ENCODE results near the gene NHS. TPM values are rescaled to one million over a fixed set of nuclear protein-coding genes. Genes with fewer than 3 reads are reported as not detected.

Gene NHS
- total RNA-seq, 1 donor from 2014 or later, result 14.9 TPM

DNA sequence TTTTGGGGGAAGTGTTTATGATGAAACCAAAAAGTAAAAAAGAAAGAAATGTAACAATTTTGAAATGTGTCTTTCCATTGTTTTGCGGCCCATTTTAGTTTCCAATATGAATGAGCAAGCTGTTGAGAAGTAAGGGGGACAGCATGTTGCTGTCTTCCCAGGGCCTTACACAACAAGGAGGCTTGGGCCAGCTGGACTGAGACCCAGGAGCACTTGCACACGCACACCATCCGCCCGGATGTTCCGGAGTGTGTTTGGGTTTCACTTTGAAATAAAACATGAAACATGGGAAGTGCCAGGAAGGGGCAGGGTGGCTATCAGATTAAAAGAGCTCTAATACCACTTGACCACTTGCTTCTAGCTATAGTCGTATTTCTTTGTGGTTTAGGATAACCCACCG is 144.4 kb downstream of the NHS start:
- peaks cover 2% of the 10 kb centered on the region for H3K36me3 Mint-ChIP-seq (ENCODE audit: low read depth)
- no peak overlapping the region for H3K27ac Mint-ChIP-seq (ENCODE audit: unreplicated experiment)
- no peak overlapping the region for H3K4me3 Mint-ChIP-seq (ENCODE audit: unreplicated experiment)
- TF ChIP-seq, protein P1, sequence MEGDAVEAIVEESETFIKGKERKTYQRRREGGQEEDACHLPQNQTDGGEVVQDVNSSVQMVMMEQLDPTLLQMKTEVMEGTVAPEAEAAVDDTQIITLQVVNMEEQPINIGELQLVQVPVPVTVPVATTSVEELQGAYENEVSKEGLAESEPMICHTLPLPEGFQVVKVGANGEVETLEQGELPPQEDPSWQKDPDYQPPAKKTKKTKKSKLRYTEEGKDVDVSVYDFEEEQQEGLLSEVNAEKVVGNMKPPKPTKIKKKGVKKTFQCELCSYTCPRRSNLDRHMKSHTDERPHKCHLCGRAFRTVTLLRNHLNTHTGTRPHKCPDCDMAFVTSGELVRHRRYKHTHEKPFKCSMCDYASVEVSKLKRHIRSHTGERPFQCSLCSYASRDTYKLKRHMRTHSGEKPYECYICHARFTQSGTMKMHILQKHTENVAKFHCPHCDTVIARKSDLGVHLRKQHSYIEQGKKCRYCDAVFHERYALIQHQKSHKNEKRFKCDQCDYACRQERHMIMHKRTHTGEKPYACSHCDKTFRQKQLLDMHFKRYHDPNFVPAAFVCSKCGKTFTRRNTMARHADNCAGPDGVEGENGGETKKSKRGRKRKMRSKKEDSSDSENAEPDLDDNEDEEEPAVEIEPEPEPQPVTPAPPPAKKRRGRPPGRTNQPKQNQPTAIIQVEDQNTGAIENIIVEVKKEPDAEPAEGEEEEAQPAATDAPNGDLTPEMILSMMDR (IDR thresholded peaks at IDR 0.05), result no peak
- H3K4me1 Mint-ChIP-seq (ENCODE audit: low read depth), result peaks cover 10% of the 10 kb centered on the region
- no peaks in the 10 kb centered on the region for H3K27me3 Mint-ChIP-seq (ENCODE audit: low read depth)
- no peak for DNase-seq (ENCODE audit: low spot score)
- peaks cover 4% of the 10 kb centered on the region for H3K9me3 Mint-ChIP-seq (ENCODE audit: low read depth)

DNA sequence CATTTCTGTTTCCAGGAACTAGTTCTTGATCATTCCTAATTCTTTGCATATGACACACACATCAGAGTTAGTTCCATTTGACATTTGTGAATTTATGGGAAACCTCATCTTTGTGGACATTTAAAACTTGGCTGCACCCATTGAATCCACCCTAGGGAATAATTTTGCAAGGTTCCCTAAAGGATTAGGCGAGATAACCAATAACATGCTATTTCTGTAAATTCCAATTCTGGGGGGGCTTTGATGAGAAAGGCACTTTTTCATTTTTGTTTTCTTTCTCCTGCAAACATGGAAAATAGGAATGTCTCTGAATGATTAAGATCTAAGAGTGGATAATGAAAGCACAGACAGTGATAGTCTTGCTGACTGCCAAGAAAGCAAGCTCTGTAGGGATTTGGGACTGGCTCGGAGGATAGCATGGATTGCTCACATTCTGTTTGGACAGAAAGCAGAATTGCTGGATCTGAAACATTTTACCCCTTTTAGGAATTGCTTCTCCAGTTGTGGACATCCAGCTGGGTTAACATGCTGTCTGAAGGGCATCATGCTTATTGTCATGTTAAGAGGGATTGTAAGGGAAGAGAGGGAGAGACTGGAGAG is 145.1 kb downstream of the NHS start:
- Mint-ChIP-seq H3K36me3 (ENCODE audit: low read depth) (peaks cover 2% of the 10 kb centered on the region), H3K27ac (ENCODE audit: unreplicated experiment) (no peak overlapping the region), H3K27me3 (ENCODE audit: low read depth) (no peaks in the 10 kb centered on the region), H3K9me3 (ENCODE audit: low read depth) (peaks cover 4% of the 10 kb centered on the region), H3K4me1 (ENCODE audit: low read depth) (peaks cover 18% of the 10 kb centered on the region), H3K4me3 (ENCODE audit: unreplicated experiment) (no peak overlapping the region)
- no peak for DNase-seq (ENCODE audit: low spot score)
- TF ChIP-seq, protein P1 (IDR thresholded peaks at IDR 0.05), result no peak

DNA sequence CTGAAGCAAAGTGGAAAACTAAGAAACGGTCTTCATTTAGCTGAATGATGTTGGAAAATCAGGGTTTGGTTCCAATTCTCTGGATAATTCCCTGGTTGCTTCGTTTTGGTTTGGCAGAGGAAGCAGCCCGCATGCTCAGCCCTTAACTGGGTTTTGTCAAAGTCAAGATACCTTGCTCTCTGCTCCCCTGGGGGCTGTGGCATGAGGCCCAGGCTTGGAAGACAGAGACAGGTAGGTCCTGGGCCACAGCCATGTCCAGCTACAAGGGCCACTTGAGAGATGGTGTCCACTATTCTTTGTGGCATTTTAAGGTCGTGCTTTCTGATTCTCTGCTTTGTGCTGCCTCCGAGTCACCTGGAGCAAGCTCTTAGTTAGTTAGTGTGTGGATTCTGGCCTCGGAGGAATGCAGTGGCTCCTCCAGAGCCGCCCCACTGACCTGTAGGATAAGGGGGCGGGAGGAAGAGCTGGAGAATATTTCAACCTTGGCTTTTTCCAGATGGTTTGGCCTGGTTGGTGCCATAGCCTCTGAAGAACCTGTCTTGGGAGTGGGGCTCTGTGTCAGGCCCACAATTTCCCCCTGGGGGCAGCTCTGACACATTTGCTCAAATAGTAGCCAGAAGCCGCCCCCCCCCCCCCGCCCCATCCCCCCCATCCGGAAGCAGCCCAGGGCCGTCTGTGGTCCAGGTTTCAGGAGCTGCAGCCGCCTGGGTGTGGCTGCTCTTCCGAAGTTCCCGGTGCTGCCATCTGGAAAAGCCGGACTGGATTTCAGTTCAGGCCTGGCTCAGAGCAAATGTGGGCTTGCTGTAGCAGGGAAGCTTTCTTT is 147.1 kb downstream of the NHS start:
- Mint-ChIP-seq H3K27ac (ENCODE audit: unreplicated experiment) (no peak overlapping the region), H3K36me3 (ENCODE audit: low read depth) (peaks cover 2% of the 10 kb centered on the region), H3K9me3 (ENCODE audit: low read depth) (peaks cover 4% of the 10 kb centered on the region), H3K4me3 (ENCODE audit: unreplicated experiment) (no peak overlapping the region), H3K27me3 (ENCODE audit: low read depth) (no peaks in the 10 kb centered on the region), H3K4me1 (ENCODE audit: low read depth) (peaks cover 38% of the 10 kb centered on the region)
- no peak for DNase-seq (ENCODE audit: low spot score)
- TF ChIP-seq, protein P1 (IDR thresholded peaks at IDR 0.05), result no peak

DNA sequence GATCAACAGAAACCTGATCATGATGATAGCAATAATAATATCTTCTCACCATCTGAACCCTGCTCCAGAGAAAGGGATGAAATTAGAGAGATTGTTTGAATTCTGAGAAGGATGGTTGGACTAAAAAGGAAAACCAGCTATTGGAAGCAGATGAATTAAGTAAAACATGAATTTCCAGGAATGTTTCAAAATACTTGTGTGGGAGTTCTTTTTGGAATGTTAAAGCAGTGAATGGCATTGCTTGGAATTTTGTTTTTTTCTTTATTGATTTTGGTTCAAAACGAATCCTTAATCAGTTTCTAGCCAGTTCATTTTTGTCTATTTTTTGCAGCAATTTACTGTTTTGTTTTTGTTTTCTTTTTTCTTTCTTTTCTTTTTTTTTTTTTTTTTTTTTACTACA is 150.3 kb downstream of the NHS start:
- H3K27ac Mint-ChIP-seq (ENCODE audit: unreplicated experiment), result peak overlapping the region; percentile 33
- no peaks in the 10 kb centered on the region for H3K36me3 Mint-ChIP-seq (ENCODE audit: low read depth)
- no peak overlapping the region for H3K4me3 Mint-ChIP-seq (ENCODE audit: unreplicated experiment)
- no peak for DNase-seq (ENCODE audit: low spot score)
- TF ChIP-seq, protein P1 (IDR thresholded peaks at IDR 0.05), result no peak
- no peaks in the 10 kb centered on the region for H3K9me3 Mint-ChIP-seq (ENCODE audit: low read depth)
- H3K27me3 Mint-ChIP-seq (ENCODE audit: low read depth), result no peaks in the 10 kb centered on the region
- H3K4me1 Mint-ChIP-seq (ENCODE audit: low read depth), result peaks cover 59% of the 10 kb centered on the region

DNA sequence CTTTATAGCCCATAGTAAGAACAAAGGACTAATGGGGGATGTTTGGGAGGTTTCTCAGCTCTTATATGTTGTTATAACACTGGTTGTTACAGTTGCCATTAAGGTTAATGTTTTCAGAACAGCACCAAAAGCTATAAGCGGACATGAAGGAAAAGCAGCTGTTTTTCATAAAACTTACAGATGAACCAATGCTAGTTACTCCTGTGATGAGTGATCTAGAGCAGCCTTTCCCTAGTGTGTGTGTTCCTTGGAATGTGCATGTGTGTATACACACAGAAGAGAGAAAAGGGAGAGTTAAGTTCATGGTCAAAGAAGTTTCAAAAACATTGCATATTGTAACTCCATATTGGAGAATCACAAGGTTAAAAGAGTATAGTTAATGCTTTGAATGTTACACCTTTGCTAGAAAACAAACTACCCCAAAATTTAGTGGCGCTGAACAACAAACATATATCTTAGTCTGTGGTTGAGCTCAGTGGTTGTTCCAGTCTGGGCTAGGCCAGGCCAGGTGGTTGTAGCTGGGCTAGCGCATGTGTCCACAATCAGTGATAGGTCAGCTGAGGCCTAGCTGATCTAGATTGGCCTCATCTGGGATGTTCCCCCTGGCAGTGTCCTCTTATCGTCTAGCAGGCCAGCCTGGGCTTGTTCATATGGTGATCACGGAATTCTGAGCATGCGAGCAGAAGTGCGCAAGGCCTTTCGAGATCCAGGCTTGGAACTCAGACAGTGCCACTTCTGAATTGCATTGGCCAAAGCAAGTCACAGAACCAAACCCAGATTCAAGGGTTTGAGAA is 151.0 kb downstream of the NHS start:
- peaks cover 55% of the 10 kb centered on the region for H3K4me1 Mint-ChIP-seq (ENCODE audit: low read depth)

More for the DNA sequence above, 151.0 kb downstream of the NHS start:
- DNase-seq (ENCODE audit: low spot score), result no peak
- Mint-ChIP-seq H3K9me3 (ENCODE audit: low read depth) (no peaks in the 10 kb centered on the region), H3K4me3 (ENCODE audit: unreplicated experiment) (no peak overlapping the region), H3K36me3 (ENCODE audit: low read depth) (no peaks in the 10 kb centered on the region), H3K27ac (ENCODE audit: unreplicated experiment) (peak overlapping the region; percentile 33), H3K27me3 (ENCODE audit: low read depth) (no peaks in the 10 kb centered on the region)
- TF ChIP-seq, protein P1 (IDR thresholded peaks at IDR 0.05), result no peak
